ENCODE results near the gene CD84. TPM values are rescaled to one million over a fixed set of nuclear protein-coding genes. Genes with fewer than 3 reads are reported as not detected.

The CD84 gene
- polyA plus RNA-seq, 1 of the 3 experiments (the other 2 are of a cell fraction): not detected

- no peak overlapping the region for H3K27ac ChIP-seq (ENCODE audit: low read depth in 2 of 2, low read length in 1 of 2)
- H3K27me3 ChIP-seq (ENCODE audit: insufficient read depth): no peaks in the 10 kb centered on the region
- H2AFZ ChIP-seq (ENCODE audit: low read depth): no peak overlapping the region
- H3F3A ChIP-seq (replicated peaks; ENCODE audit: insufficient read depth): no peaks in the 10 kb centered on the region
- ChIA-PET CTCF (no interaction called here), POLR2A (no interaction called here)
- H3K4me2 ChIP-seq: no peak overlapping the region
- no peaks in the 10 kb centered on the region for H4K20me1 ChIP-seq (ENCODE audit: insufficient read depth)
- no peaks in the 10 kb centered on the region for H3K9me2 ChIP-seq
- H3K9me3 ChIP-seq: no peaks in the 10 kb centered on the region
- H3K79me2 ChIP-seq (ENCODE audit: insufficient read depth): no peaks in the 10 kb centered on the region
- no peaks in the 10 kb centered on the region for H3K4me1 ChIP-seq (ENCODE audit: control insufficient read depth in 1 of 2, insufficient read depth in 2 of 2, low read depth in 1 of 2, low read length in 1 of 2)
- no peak overlapping the region for H3K9ac ChIP-seq
- DNase-seq: no peak
- no peak overlapping the region for H3K4me3 ChIP-seq (ENCODE audit: low read depth in 2 of 2, low read length in 1 of 2)
- no peak for TF ChIP-seq MXI1 (IDR thresholded peaks at IDR 0.05; ENCODE audit: low read depth, low read length)
- TF ChIP-seq TEAD4 (IDR thresholded peaks at IDR 0.05; ENCODE audit: borderline replicate concordance, insufficient read depth): no peak
- no peak for TF ChIP-seq NRF1 (IDR thresholded peaks at IDR 0.05; ENCODE audit: low read depth, low read length)
- no peak for TF ChIP-seq EZH2phosphoT487 (IDR thresholded peaks at IDR 0.05; ENCODE audit: borderline replicate concordance, low read depth)
- no peak for TF ChIP-seq YY1 (IDR thresholded peaks at IDR 0.05; ENCODE audit: low read depth)
- no peak for TF ChIP-seq RXRA (IDR thresholded peaks at IDR 0.05; ENCODE audit: borderline replicate concordance, low read depth)
- TF ChIP-seq, protein P1, sequence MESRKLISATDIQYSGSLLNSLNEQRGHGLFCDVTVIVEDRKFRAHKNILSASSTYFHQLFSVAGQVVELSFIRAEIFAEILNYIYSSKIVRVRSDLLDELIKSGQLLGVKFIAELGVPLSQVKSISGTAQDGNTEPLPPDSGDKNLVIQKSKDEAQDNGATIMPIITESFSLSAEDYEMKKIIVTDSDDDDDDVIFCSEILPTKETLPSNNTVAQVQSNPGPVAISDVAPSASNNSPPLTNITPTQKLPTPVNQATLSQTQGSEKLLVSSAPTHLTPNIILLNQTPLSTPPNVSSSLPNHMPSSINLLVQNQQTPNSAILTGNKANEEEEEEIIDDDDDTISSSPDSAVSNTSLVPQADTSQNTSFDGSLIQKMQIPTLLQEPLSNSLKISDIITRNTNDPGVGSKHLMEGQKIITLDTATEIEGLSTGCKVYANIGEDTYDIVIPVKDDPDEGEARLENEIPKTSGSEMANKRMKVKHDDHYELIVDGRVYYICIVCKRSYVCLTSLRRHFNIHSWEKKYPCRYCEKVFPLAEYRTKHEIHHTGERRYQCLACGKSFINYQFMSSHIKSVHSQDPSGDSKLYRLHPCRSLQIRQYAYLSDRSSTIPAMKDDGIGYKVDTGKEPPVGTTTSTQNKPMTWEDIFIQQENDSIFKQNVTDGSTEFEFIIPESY (IDR thresholded peaks at IDR 0.05; ENCODE audit: borderline replicate concordance, low read depth): no peak
- no peak for TF ChIP-seq FOXJ3 (CRISPR knock-in tag; IDR thresholded peaks at IDR 0.05)
- TF ChIP-seq TCF12 (IDR thresholded peaks at IDR 0.05): no peak
- no peak for TF ChIP-seq EP300 (IDR thresholded peaks at IDR 0.05; ENCODE audit: borderline replicate concordance in 1 of 2, low read depth in 1 of 2, low read length in 1 of 2)
- TF ChIP-seq ELF1 (IDR thresholded peaks at IDR 0.05): no peak
- TF ChIP-seq RCOR1 (IDR thresholded peaks at IDR 0.05; ENCODE audit: low read length): no peak
- no peak for TF ChIP-seq GATA2 (CRISPR knock-in tag; IDR thresholded peaks at IDR 0.05)
- TF ChIP-seq CHD2 (IDR thresholded peaks at IDR 0.05; ENCODE audit: low read length, partially characterized antibody): no peak
- TF ChIP-seq MAX (IDR thresholded peaks at IDR 0.05; ENCODE audit: low read depth): no peak
- no peak for TF ChIP-seq NFIC (IDR thresholded peaks at IDR 0.05; ENCODE audit: borderline replicate concordance)
- TF ChIP-seq RAD21 (IDR thresholded peaks at IDR 0.05; ENCODE audit: low read length): no peak
- WGBS (ENCODE audit: low lambda C conversion rate): 6% methylated on average over 4 of the region's 4 CpGs
- H3K36me3 ChIP-seq (replicated peaks in 1 of 2; ENCODE audit: control insufficient read depth in 1 of 2, insufficient read depth in 2 of 2, low read length in 1 of 2): no peaks in the 10 kb centered on the region
Observed at GRCh38 chr1:160558660-160559380, 20.5 kb downstream of the CD84 start.

DNA sequence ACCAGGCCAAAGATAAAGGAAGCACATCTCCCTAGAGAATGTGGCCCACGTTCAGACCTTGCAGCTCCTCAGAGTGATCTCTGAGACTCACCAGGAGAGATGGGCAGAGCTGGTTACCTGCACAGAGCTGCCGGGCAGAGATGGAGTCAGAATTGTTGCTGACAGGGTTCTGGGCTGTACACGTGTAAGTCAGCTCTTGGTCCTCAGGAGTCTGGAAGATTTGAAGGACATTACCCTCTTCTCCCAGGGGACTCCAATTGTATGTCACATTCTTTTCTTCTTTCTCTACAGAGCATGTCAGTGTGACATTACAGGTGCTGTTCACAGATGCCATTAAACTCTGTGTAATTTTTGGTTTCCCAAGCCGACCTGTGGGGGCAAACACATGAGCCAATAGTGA, 25.5 kb downstream of the CD84 start:
- DNase-seq: no peak
- Histone ChIP-seq H3K4me3 (ENCODE audit: low read depth in 2 of 2, low read length in 1 of 2) (no peak overlapping the region), H3K9ac (no peak overlapping the region), H3K27ac (ENCODE audit: low read depth in 2 of 2, low read length in 1 of 2) (no peak overlapping the region), H3K27me3 (ENCODE audit: insufficient read depth) (no peaks in the 10 kb centered on the region; the same call in 1 of the 2 replicates), H3K9me2 (no peaks in the 10 kb centered on the region), H2AFZ (ENCODE audit: low read depth) (no peak overlapping the region), H3K4me1 (ENCODE audit: control insufficient read depth in 1 of 2, insufficient read depth in 2 of 2, low read depth in 1 of 2, low read length in 1 of 2) (no peaks in the 10 kb centered on the region), H3F3A (replicated peaks; ENCODE audit: insufficient read depth) (no peaks in the 10 kb centered on the region), H3K4me2 (no peak overlapping the region), H4K20me1 (ENCODE audit: insufficient read depth) (no peaks in the 10 kb centered on the region), H3K36me3 (replicated peaks in 1 of 2; ENCODE audit: control insufficient read depth in 1 of 2, insufficient read depth in 2 of 2, low read length in 1 of 2) (no peaks in the 10 kb centered on the region), H3K9me3 (no peaks in the 10 kb centered on the region), H3K79me2 (ENCODE audit: insufficient read depth) (no peaks in the 10 kb centered on the region)
- TF ChIP-seq TCF12 (IDR thresholded peaks at IDR 0.05) (no peak), GATA2 (CRISPR knock-in tag; IDR thresholded peaks at IDR 0.05) (no peak), TEAD4 (IDR thresholded peaks at IDR 0.05; ENCODE audit: borderline replicate concordance, insufficient read depth) (no peak), NRF1 (IDR thresholded peaks at IDR 0.05; ENCODE audit: low read depth, low read length) (no peak)
- CTCF ChIA-PET: no interaction called here
- POLR2A ChIA-PET: no interaction called here
- WGBS (ENCODE audit: low lambda C conversion rate): 11% methylated on average over 3 of the region's 4 CpGs
